OCI-LY3 (cell line): ENCODE measurements around the gene MGST1.

Experiments used
- H2AFZ ChIP-seq: fragments of 200-600, 300-600 bp; shearing (Covaris generic); 2 replicates; pipeline ENCODE4 v1.6.0; 2014; ENCODE audit warnings: antibody characterized with exemption, low read depth, low read length
- H3K27ac ChIP-seq: fragments of 200-600, 300-600 bp; sonication (generic); 2 replicates; pipeline ENCODE4 v1.5.1; 2014; ENCODE audit warnings: mild to moderate bottlenecking, low read length, moderate library complexity, mixed read lengths
- H3K27me3 ChIP-seq: fragments of 200-600, 300-600 bp; sonication (generic); 2 replicates; pipeline ENCODE4 v1.6.1; 2014; ENCODE audit warnings: low read depth, low read length, mixed read lengths
- H3K36me3 ChIP-seq: fragments of 200-600, 300-600 bp; sonication (generic); replicated peaks from 2 replicates; pipeline ENCODE3; 2014; ENCODE audit warnings: low read depth, low read length, mixed read lengths
- H3K4me1 ChIP-seq: fragments of 300-600, 200-600 bp; sonication (generic); 2 replicates; pipeline ENCODE4 v1.6.1; 2014; ENCODE audit warnings: low read length, mixed read lengths
- H3K4me2 ChIP-seq: fragments of 200-600, 300-600 bp; sonication (generic); 2 replicates; pipeline ENCODE4 v1.6.1; 2014; ENCODE audit warnings: low read length, mixed read lengths
- H3K4me3 ChIP-seq: fragments of 300-600, 200-600 bp; sonication (generic); 2 replicates; pipeline ENCODE4 v1.5.1; 2014; ENCODE audit warnings: antibody characterized with exemption, mild to moderate bottlenecking, low read length, moderate library complexity
- H3K79me2 ChIP-seq: fragments of 300-600, 200-600 bp; shearing (Covaris generic); 2 replicates; pipeline ENCODE4 v1.6.1; 2014; ENCODE audit warnings: mild to moderate bottlenecking, low read length, mixed read lengths
- H3K9ac ChIP-seq: fragments of 300-600, 200-600 bp; shearing (Covaris generic); 2 replicates; pipeline ENCODE4 v1.6.0; 2014; ENCODE audit warnings: mild to moderate bottlenecking, low read length, moderate library complexity
- H3K9me3 ChIP-seq: fragments of 200-600, 300-600 bp; shearing (Covaris generic); 2 replicates; pipeline ENCODE4 v1.6.1; 2014; ENCODE audit warnings: low read length, mixed read lengths; ENCODE audit not compliant: insufficient read depth
- H4K20me1 ChIP-seq: fragments of 200-600, 300-600 bp; sonication (generic); 2 replicates; pipeline ENCODE4 v1.6.1; 2016; ENCODE audit warnings: low read length, mixed read lengths; ENCODE audit not compliant: insufficient read depth
- CTCF ChIP-seq: fragments of 200-600, 300-600 bp; sonication (generic); IDR thresholded peaks from 2 replicates; pipeline ENCODE4 v1.5.1; 2014; ENCODE audit warnings: antibody characterized with exemption, low read length, low read depth
- EZH2phosphoT487 ChIP-seq: fragments of 200-600 bp; shearing (Covaris generic); IDR thresholded peaks from 2 replicates; pipeline ENCODE4 v1.6.1; 2018; ENCODE audit warnings: antibody characterized with exemption, mixed run types, low read depth

The MGST1 gene

GRCh38 chr12:16349131-16349460, 1.7 kb downstream of the MGST1 start:
- peak overlapping the region; percentile 96 for H3K9ac ChIP-seq
- H3K4me1 ChIP-seq = peaks cover 48% of the 10 kb centered on the region
- H3K4me3 ChIP-seq = peak overlapping the region; percentile 90
- peaks cover 30% of the 10 kb centered on the region for H3K36me3 ChIP-seq
- peaks cover 70% of the 10 kb centered on the region for H3K79me2 ChIP-seq
- TF ChIP-seq CTCF (no peak), EZH2phosphoT487 (no peak)
- no peaks in the 10 kb centered on the region for H3K27me3 ChIP-seq
- H3K27ac ChIP-seq = peak overlapping the region; percentile 82
- H4K20me1 ChIP-seq = peaks cover 30% of the 10 kb centered on the region
- H2AFZ ChIP-seq = peak overlapping the region; percentile 26; the same call in 1 of the 2 replicates
- H3K9me3 ChIP-seq = no peaks in the 10 kb centered on the region
- H3K4me2 ChIP-seq = peak overlapping the region; percentile 76

- no peak overlapping the region for H3K9ac ChIP-seq
- H3K4me1 ChIP-seq = peaks cover 60% of the 10 kb centered on the region
- H3K36me3 ChIP-seq = peaks cover 33% of the 10 kb centered on the region
- H4K20me1 ChIP-seq = peaks cover 33% of the 10 kb centered on the region
- H3K9me3 ChIP-seq = no peaks in the 10 kb centered on the region
- H3K27ac ChIP-seq = no peak overlapping the region
- no peak overlapping the region for H3K4me3 ChIP-seq
- H3K79me2 ChIP-seq = peaks cover 79% of the 10 kb centered on the region
- peak overlapping the region; percentile 36 for H3K4me2 ChIP-seq
- no peak overlapping the region for H2AFZ ChIP-seq
- no peak for TF ChIP-seq EZH2phosphoT487
- TF ChIP-seq CTCF = no peak
- no peaks in the 10 kb centered on the region for H3K27me3 ChIP-seq
Measured at GRCh38 chr12:16350682-16351081, 3.2 kb downstream of the MGST1 start.

- Histone ChIP-seq H3K27me3 (no peaks in the 10 kb centered on the region), H3K9me3 (no peaks in the 10 kb centered on the region), H3K79me2 (peaks cover 89% of the 10 kb centered on the region), H3K4me1 (peaks cover 54% of the 10 kb centered on the region), H4K20me1 (peaks cover 33% of the 10 kb centered on the region), H3K9ac (no peak overlapping the region), H3K4me2 (no peak overlapping the region), H2AFZ (no peak overlapping the region), H3K36me3 (peaks cover 48% of the 10 kb centered on the region), H3K4me3 (no peak overlapping the region), H3K27ac (no peak overlapping the region)
- TF ChIP-seq EZH2phosphoT487 = no peak
- TF ChIP-seq CTCF = no peak
Measured at GRCh38 chr12:16352481-16352880, 5.0 kb downstream of the MGST1 start.

- H3K4me3 ChIP-seq = no peak overlapping the region
- TF ChIP-seq CTCF (no peak), EZH2phosphoT487 (no peak)
- H3K27me3 ChIP-seq = no peaks in the 10 kb centered on the region
- H3K27ac ChIP-seq = peak overlapping the region; percentile 67
- peaks cover 29% of the 10 kb centered on the region for H3K79me2 ChIP-seq
- H3K36me3 ChIP-seq = peaks cover 34% of the 10 kb centered on the region
- H3K9me3 ChIP-seq = no peaks in the 10 kb centered on the region
- H2AFZ ChIP-seq = no peak overlapping the region
- H4K20me1 ChIP-seq = peaks cover 3% of the 10 kb centered on the region
- peak overlapping the region; percentile 69 for H3K4me2 ChIP-seq
- peaks cover 37% of the 10 kb centered on the region for H3K4me1 ChIP-seq
- H3K9ac ChIP-seq = 0 out of 2 replicates have a peak overlapping the region, but pooled peaks have one; percentile 56
Measured at GRCh38 chr12:16358878-16359277, 11.4 kb downstream of the MGST1 start.
